ENCODE data around the gene MEGF8.

- TF ChIP-seq TAF1 (IDR thresholded peaks at IDR 0.05; ENCODE audit: borderline replicate concordance, insufficient read depth, low read length) (no peak), REST (IDR thresholded peaks at IDR 0.05; ENCODE audit: insufficient read depth in 1 of 2, low read depth in 2 of 2, low read length in 2 of 2) (no peak), POLR2AphosphoS5 (IDR thresholded peaks at IDR 0.05; ENCODE audit: low read depth, low read length) (no peak), SIN3A (IDR thresholded peaks at IDR 0.05; ENCODE audit: borderline replicate concordance, insufficient read depth, low read length) (no peak), FOXP2 (optimal IDR thresholded peaks at IDR 0.05; ENCODE audit: borderline replicate concordance, extremely low read depth, extremely low read length, insufficient read depth) (no peak)
Measured at GRCh38 chr19:42407085-42407815, 81.8 kb downstream of the MEGF8 start.

Measured in PFSK-1 (cell line).